ENCODE results near the gene BTBD9. TPM values are rescaled to one million over a fixed set of nuclear protein-coding genes. Genes with fewer than 3 reads are reported as not detected.

The BTBD9 gene
- total RNA-seq, 3 donors from 2014 or later: 12.8 to 25.5 (median 19.0) TPM

GRCh38 chr6:38571721-38572120 lies 68.0 kb downstream of the BTBD9 start:
- H3K4me3 ChIP-seq: no peak overlapping the region
- intact Hi-C loops (cut with DNase I; ENCODE audit: low total_unique reads): no loop called here
- no peak for DNase-seq (ENCODE audit: low spot score in 2 of 2)
- H3K9me3 ChIP-seq: no peaks in the 10 kb centered on the region
- H3K4me1 ChIP-seq: no peaks in the 10 kb centered on the region
- no peak for TF ChIP-seq CTCF (IDR thresholded peaks at IDR 0.05)
- no peak for TF ChIP-seq POLR2AphosphoS5 (IDR thresholded peaks at IDR 0.05)
- no peak for TF ChIP-seq POLR2A (IDR thresholded peaks at IDR 0.05)
- H3K27ac ChIP-seq: no peak overlapping the region
- H3K36me3 ChIP-seq: no peaks in the 10 kb centered on the region
- no peaks in the 10 kb centered on the region for H3K27me3 ChIP-seq

- intact Hi-C loops (cut with DNase I; ENCODE audit: low total_unique reads): no loop called here
- no peaks in the 10 kb centered on the region for H3K4me1 ChIP-seq
- no peak overlapping the region for H3K27ac ChIP-seq
- H3K27me3 ChIP-seq: no peaks in the 10 kb centered on the region
- TF ChIP-seq POLR2AphosphoS5 (IDR thresholded peaks at IDR 0.05) (no peak), CTCF (IDR thresholded peaks at IDR 0.05) (no peak), POLR2A (IDR thresholded peaks at IDR 0.05) (no peak)
- H3K36me3 ChIP-seq: no peaks in the 10 kb centered on the region
- H3K4me3 ChIP-seq: no peak overlapping the region
- DNase-seq (ENCODE audit: low spot score in 2 of 2): no peak
- H3K9me3 ChIP-seq: no peaks in the 10 kb centered on the region
These were observed 69.0 kb downstream of the BTBD9 start for GRCh38 chr6:38570750-38571149.

GRCh38 chr6:38567436-38567835 lies 72.3 kb downstream of the BTBD9 start:
- H3K27me3 ChIP-seq: no peaks in the 10 kb centered on the region
- no peaks in the 10 kb centered on the region for H3K36me3 ChIP-seq
- peak; percentile 21 to 71 for DNase-seq (ENCODE audit: low spot score in 2 of 2)
- TF ChIP-seq POLR2AphosphoS5 (IDR thresholded peaks at IDR 0.05) (no peak), POLR2A (IDR thresholded peaks at IDR 0.05) (no peak)
- intact Hi-C loops (cut with DNase I; ENCODE audit: low total_unique reads): no loop called here
- H3K9me3 ChIP-seq: no peaks in the 10 kb centered on the region
- no peak overlapping the region for H3K27ac ChIP-seq
- H3K4me3 ChIP-seq: no peak overlapping the region
- H3K4me1 ChIP-seq: no peaks in the 10 kb centered on the region

- intact Hi-C loops (cut with DNase I; ENCODE audit: low total_unique reads): no loop called here
- H3K9me3 ChIP-seq: no peaks in the 10 kb centered on the region
- no peak overlapping the region for H3K27ac ChIP-seq
- no peaks in the 10 kb centered on the region for H3K36me3 ChIP-seq
- no peak overlapping the region for H3K4me3 ChIP-seq
- H3K27me3 ChIP-seq: no peaks in the 10 kb centered on the region
- TF ChIP-seq POLR2A (IDR thresholded peaks at IDR 0.05): no peak
- no peak for TF ChIP-seq POLR2AphosphoS5 (IDR thresholded peaks at IDR 0.05)
- TF ChIP-seq CTCF (IDR thresholded peaks at IDR 0.05): no peak
- DNase-seq (ENCODE audit: low spot score in 2 of 2): no peak
- no peaks in the 10 kb centered on the region for H3K4me1 ChIP-seq
These were observed 73.3 kb downstream of the BTBD9 start for GRCh38 chr6:38566295-38567030.

GRCh38 chr6:38564301-38564700 lies 75.4 kb downstream of the BTBD9 start:
- no peaks in the 10 kb centered on the region for H3K9me3 ChIP-seq
- H3K4me3 ChIP-seq: no peak overlapping the region
- intact Hi-C loops (cut with DNase I; ENCODE audit: low total_unique reads): no loop called here
- H3K27ac ChIP-seq: no peak overlapping the region
- H3K36me3 ChIP-seq: no peaks in the 10 kb centered on the region
- no peaks in the 10 kb centered on the region for H3K4me1 ChIP-seq
- H3K27me3 ChIP-seq: no peaks in the 10 kb centered on the region
- no peak for DNase-seq (ENCODE audit: low spot score in 2 of 2)
- no peak for TF ChIP-seq POLR2AphosphoS5 (IDR thresholded peaks at IDR 0.05)
- TF ChIP-seq CTCF (IDR thresholded peaks at IDR 0.05): no peak
- no peak for TF ChIP-seq POLR2A (IDR thresholded peaks at IDR 0.05)
